Measurements from ENCODE around the gene DCK.

The DCK gene

DNA sequence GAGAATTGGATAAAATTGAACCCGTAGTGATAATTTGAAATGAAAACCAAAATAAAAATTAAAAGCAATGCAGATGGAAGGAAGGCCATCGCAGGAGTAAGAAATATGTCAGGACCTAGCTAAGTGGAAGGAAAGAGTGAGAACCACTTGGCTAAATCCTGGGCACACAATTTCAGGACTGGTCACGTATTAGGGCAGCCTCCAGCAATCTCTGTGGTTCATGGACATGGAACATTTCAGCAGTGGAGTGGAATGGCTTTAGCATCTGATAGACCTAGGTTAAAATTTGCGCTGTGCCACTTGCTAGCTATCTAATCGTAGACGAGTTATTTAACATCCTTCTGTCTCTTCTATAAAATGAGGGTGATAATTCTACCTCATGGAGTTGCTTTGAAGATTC, 71.1 kb downstream of the DCK start:
- DNase-seq: no peak

GRCh38 chr4:71065991-71066510, 72.6 kb downstream of the DCK start:
- no peak for DNase-seq

DNA sequence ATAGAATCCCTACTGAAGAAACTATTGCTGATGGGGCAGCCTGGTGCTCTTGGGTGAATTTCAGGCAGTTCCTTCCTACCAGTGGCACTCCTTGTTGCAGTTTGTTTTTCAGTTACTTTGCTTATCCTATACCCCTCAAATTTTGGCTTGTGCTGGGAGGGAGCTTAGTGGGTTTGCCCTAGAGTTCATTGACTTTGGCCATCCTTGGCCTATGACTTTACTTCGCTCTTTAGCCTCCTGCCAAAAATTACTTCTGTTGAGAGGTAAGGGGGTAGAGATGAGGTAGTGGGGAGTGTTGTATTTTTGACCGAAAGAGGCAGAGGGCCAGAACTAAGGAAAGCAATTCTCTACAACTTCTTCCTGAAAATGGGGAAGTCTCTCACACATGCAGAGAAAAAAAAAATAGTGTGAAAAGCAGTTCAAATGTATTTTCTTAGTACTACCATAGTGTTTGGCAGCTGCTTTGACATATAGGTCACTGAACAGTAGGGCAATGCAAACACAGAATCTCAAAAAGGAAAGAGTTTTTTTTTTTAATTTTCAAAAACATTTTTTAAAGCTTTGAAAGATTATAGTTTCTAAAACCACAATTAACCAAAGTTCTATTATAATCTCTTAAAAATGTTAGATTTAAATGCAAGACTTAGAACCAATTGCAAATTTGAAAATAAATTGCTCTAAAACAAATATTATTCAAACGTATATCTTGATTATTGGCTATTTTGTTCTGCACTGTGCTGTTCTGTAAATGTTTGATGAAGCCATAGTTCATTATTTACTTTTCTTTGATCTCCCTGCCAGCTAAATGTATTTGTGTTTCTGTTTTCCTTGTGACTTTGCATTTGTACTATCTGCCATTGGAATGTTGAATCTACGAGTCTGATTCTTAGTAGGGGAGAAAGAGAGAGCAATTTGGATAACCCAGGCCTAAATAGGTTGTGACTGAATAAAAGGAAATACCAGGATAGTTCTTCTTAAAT, 73.6 kb downstream of the DCK start:
- DNase-seq: no peak

GRCh38 chr4:71069063-71069462, 75.6 kb downstream of the DCK start:
- no peak for DNase-seq

DNA sequence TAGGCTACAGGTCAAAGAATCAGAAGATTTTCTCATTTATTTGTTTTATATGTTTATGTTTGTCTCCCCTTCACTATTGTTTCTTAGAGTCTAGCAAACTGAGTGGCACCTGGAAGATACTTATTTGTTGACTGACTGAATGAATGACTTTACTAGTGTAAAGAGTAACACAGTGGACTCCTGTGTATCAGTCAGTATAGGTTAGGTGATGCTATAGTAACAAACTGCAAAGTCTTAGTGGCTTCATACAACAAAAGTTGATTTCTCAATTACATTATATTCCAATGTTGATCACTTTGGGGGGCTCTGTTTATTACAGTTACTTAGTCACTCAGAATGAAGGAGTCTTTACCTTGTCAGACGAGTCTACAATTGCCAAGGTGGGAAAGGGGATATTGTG, 76.6 kb downstream of the DCK start:
- DNase-seq: no peak

GRCh38 chr4:71074452-71075299, 81.2 kb downstream of the DCK start:
- DNase-seq: no peak

Measured in T-helper 9 cell (primary cell).